GM18519 (cell line): ENCODE measurements around the gene CACNG7.
"Not testable (repeated sequence)": the region's sequence is repeated elsewhere in the genome, so short reads cannot be mapped to it uniquely, and the experiment has no call there.

Experiments used
- ATAC-seq: cut with Tn5 transposase; IDR thresholded peaks from one replicate; pipeline ENCODE4 v1.9.1; 2021; ENCODE audit warnings: mild to moderate bottlenecking, moderate library complexity; ENCODE audit not compliant: unreplicated experiment, low FRiP score

The CACNG7 gene

DNA sequence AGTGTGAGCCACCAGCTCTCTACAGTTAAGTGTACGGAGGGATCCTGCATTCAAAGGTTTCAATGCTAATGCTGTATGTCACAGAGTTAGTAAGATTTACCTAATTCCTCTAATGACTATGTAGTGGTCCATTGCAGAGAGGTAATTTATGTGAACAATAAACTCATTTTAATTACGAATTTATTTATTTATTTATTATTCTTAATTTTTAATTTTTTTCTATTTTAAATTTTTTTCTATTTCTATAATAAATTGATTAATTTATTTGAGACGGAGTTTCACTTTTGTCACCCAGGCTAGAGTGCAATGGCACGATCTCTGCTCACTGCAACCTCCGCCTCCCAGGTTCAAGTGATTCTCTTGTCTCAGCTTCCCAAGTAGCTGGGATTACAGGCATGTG lies 39.5 kb downstream of the CACNG7 start:
- not testable (repeated sequence) for ATAC-seq

GRCh38 chr19:53951436-53951835 lies 42.4 kb downstream of the CACNG7 start:
- no peak for ATAC-seq

DNA sequence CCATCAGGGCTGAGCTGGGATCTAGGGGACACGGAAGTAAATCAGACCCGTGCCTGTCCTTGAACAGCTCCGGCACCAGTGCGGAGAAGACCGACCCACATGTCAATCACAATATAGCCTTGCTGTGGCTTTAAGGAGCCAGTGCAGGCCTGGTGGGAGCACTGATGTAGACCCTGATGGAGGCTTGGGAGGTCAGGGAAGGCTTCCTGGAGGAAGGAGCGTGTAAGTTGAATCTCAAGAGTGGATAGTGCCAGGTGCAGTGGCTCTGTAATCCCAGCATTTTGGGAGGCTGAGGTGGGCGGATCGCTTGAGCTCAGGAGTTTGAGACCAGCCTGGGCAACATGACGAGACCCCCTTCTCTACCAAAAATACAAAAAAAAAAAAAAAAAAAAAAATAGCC lies 42.9 kb downstream of the CACNG7 start:
- no peak for ATAC-seq

DNA sequence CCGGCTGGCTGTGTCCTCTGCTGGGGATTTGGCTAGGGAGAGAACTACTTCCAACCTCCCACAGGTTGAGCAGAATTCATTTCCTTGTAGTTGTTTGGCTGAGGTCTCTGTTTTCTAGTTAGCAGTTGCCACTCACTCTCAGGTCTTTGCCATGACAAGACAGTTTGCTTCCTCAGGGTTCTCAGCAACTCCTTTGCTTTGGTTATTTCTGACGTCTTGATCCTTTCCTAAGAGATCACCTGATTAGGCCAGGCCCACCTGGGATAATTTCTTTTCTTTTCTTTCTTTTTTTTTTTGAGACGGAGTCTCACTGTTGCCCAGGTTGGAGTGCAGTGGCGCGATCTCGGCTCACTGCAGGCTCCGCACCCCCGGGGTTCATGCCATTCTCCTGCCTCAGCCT lies 44.3 kb downstream of the CACNG7 start:
- ATAC-seq, result no peak

GRCh38 chr19:53957448-53958167 lies 48.5 kb downstream of the CACNG7 start:
- no peak for ATAC-seq

DNA sequence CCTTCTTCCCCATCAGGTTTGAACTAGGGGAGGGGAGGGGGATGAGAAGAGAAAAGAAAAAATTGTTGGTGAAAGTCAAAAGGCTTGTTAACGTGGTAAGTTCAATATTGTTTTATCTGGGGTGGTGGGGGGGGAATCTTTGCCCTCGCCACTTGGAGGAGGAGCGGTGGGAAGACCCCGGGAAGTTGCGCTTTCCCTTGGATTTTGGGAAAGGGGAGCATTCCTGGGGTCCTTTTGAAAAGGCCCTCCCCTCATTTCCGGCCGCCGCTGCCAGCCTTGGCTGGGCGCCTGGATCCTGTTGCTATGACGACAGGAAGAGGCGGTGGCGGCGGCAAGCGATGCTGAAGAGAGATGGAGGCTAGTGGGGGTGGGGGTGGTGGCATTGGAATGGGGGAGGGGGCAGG lies 49.1 kb downstream of the CACNG7 start:
- no peak for ATAC-seq

DNA sequence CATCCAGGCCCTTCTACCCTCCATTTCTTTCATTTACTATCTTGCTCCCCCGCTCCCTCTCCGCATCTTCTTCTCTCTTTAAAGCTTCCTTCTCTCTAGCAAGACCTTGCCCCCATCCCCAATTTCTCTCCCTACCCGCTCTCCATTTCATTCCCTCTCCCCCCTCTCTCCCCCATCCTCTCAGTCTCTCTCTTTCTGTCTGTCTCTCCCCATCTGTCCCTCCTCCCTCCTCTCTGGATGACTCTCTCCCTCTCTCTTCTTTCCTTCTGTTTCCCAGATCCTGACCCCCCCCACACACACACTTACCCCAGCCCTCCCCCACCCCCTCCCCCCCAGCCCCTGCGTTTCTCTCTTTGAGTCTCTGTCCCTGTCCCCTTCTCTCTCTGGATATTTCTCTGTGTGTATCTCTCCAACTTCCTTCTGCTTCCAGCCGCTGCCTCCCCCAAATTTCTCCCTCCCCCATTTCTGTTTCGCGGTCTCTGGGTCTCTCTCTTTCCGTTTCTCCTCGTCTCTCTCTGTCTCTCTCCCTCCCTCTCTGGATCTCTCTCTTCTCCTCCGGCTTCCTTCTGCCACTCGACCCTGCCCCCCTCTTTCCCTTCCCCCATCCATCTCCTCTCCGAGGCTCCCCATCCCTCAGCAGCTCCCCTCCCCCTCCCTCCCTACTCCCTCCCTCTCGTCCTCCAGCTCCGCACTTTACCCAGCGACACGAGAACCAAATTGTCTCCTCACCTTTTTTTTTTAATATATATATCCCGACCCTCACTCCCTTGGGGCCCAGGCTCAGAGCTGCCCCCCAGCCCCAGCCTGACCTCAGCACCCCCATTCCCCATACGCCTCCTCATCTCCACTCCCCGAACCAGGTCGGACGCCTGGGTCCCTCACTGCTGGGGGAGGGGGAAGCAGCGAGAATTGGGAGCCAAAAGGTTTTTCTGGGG lies 50.0 kb downstream of the CACNG7 start:
- no peak for ATAC-seq

DNA sequence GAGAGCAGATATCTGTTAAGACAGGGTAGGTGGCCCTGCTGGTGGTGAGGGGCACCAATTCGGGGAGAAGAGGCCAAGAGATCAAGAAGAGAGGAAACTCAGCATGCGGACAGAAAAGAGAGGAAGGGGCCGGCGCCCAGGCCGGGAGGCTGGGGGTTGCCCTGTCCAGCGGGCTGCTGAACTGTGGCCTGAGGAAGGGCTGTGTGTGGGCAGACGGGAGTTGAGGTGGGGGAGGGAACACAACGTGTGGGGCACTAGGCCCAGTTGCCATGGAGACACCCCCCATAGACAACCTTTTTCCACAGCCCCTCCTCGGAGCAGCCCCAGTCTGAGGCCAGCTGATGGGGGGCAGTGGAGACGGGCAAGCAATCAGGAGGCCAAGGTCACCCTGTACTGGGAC lies 51.1 kb downstream of the CACNG7 start:
- no peak for ATAC-seq

GRCh38 chr19:53960886-53961285 lies 51.8 kb downstream of the CACNG7 start:
- no peak for ATAC-seq

- no peak for ATAC-seq
Observed at GRCh38 chr19:53961523-53962356, 52.7 kb downstream of the CACNG7 start.

DNA sequence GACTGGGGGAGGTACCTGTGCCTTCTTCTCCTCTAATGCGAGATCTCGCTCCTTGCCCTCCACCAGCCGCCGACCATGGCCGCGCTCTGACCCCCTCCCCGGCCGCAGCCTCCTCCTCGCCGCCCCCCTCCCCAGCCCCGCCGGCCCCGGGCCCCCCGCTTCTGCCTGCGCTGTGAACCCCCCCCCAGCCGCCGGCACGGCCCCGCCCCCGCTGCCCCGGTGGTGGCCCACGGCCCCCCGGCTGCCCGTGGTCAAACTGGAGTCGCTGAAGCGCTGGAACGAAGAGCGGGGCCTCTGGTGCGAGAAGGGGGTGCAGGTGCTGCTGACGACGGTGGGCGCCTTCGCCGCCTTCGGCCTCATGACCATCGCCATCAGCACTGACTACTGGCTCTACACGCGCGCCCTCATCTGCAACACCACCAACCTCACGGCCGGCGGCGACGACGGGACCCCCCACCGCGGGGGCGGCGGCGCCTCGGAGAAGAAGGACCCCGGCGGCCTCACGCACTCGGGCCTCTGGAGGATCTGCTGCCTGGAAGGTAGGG lies 53.9 kb downstream of the CACNG7 start, which contains the start of gene CACNG8:
CACNG8 (plus strand) TSS at position 51 of the 545 bp plus-strand sequence.
- ATAC-seq, result no peak

GRCh38 chr19:53965091-53965490 lies 56.0 kb downstream of the CACNG7 start:
- no peak for ATAC-seq

DNA sequence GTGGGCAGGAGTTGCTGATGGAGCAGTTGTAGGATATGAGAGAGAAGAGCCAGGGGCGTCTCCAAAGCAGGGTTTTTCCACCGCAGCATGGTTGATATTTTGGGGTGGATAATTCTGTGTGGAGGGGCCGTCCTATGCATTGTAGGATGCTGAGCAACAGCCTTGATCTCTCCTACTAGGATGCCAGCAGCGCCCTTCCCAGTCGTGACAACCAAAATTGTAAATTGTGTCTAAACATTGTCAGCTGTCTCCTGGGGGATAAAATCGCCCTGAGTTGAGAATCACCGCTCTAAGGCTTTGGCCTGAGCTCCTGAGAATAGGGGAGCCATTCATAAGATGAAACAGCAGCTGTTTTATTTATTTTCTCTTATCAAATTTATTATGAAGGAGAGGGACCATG lies 57.9 kb downstream of the CACNG7 start:
- no peak for ATAC-seq

GRCh38 chr19:53969366-53969765 lies 60.3 kb downstream of the CACNG7 start:
- ATAC-seq, result no peak

GRCh38 chr19:53971673-53972072 lies 62.6 kb downstream of the CACNG7 start:
- ATAC-seq, result no peak

GRCh38 chr19:53977429-53977990 lies 68.4 kb downstream of the CACNG7 start:
- ATAC-seq, result no peak

- no peak for ATAC-seq
Observed at GRCh38 chr19:53977991-53978731, 69.1 kb downstream of the CACNG7 start.

DNA sequence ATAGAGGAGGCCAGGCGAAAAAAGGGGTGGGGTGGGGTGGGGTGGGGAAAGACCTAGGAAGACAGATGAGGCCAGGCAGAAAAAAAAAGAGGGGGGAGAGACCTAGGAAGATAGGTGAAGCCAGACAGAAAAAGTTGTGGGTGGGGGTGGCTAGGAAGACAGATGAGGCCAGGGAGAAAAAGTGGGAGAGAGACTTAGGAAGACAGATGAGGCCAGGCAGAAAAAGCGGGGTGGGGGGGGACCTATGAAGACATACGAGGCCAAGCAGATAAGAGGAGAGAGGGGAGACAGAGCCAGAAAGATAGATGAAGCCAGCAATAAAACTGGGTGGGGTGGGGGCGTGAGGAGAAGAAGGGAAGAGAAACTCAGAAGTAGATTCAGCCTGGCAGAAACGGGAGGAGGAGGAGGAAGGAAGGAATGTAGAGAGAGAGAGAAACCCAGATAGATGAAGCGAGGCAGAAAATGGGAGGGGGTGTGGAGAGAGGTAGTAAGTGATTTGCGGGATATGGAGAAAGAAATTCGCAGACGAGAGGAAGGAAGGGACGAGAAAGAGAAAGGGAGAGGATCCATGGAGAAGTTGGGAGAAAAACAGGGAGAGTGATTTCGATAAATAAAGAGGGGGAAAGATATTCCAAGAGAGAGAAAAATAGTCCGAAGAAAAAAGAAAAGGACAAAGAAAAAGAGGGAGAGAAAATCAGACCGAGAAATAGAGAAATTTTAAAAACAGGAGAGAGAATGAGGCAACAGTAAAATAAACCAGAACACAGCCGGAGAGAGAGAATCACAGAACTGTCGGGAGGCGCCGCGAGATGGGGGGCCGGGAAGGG lies 70.1 kb downstream of the CACNG7 start:
- no peak for ATAC-seq
